K562 (cell line): ENCODE data around the gene PRKAA2. TPM values are rescaled to one million over a fixed set of nuclear protein-coding genes. Genes with fewer than 3 reads are reported as not detected.

ENCODE experiments used
- ATAC-seq: fragments of 200-7000 bp; cut with Tn5 transposase; 3 replicates; pipeline ENCODE4 v1.9.1; 2020; ENCODE audit warnings: moderate library complexity
- BruUV-seq: library from RNA; stranded (reverse); fragments of 400-500 nt; replicated peaks from 2 replicates; lab custom pipeline; 2021; lab: Mats Ljungman, UMichigan
- CTCF ChIA-PET: fragments of 300-600 bp; formaldehyde crosslinking; extraction: SDS; loops from one replicate; lab custom pipeline; 2021; ENCODE audit warnings: low intra/inter-chr PET ratio; lab: Yijun Ruan, JAX
- POLR2A ChIA-PET: fragments of 300-600, 350-650 bp; sonication (Branson Sonifier 250); formaldehyde crosslinking; extraction: SDS; loops from one replicate; lab custom pipeline; 2021; ENCODE audit warnings: antibody characterized with exemption, inconsistent platforms; lab: Yijun Ruan, JAX
- DNase-seq, 4 experiments: peaks; one replicate each; pipeline versions ENCODE4 v3.0.0 to v3.0.0-alpha.2; 2011 to 2018; ENCODE audit warnings: low spot score in 3 of 4, mixed read lengths in 3 of 4; ENCODE audit errors: extremely low read depth in 1 of 4
- FAIRE-seq: peaks from 2 replicates; lab custom pipeline; 2011; peaks lifted over from hg19 to GRCh38; lab: Jason Lieb, UNC
- H2AFZ ChIP-seq: 2 replicates; pipeline ENCODE4 v1.6.0; 2011; ENCODE audit warnings: low read depth, low read length, control low read depth, inconsistent platforms
- H3K27ac ChIP-seq: fragments of 200-600 bp; 3 replicates; pipeline ENCODE4 v1.8.0; 2011; ENCODE audit warnings: low read depth, mild to moderate bottlenecking, control low read depth, inconsistent platforms, low read length, moderate library complexity, mixed read lengths; ENCODE audit errors: extremely low read depth
- H3K27me3 ChIP-seq, 2 experiments: fragments of 300-600 bp in 1 of 2; 2 replicates in 1 of 2; 3 replicates in 1 of 2; pipeline versions ENCODE4 v1.6.0 to v1.8.0; 2011; ENCODE audit warnings: inconsistent platforms in 2 of 2, low read length in 2 of 2, mild to moderate bottlenecking in 1 of 2, mixed read lengths in 1 of 2, moderate library complexity in 1 of 2; ENCODE audit not compliant: control insufficient read depth in 2 of 2, insufficient read depth in 2 of 2
- H3K36me3 ChIP-seq: fragments of 300-600 bp; 3 replicates; pipeline ENCODE4 v1.8.0; 2011; ENCODE audit warnings: mild to moderate bottlenecking, low read length, inconsistent platforms; ENCODE audit not compliant: control insufficient read depth, insufficient read depth
- H3K4me1 ChIP-seq, 2 experiments: fragments of 200-600 bp in 1 of 2; replicated peaks in 1 of 2; 2 replicates in 1 of 2; 3 replicates in 1 of 2; pipeline versions ENCODE4 v1.5.1 to v1.8.0; 2011; ENCODE audit warnings: inconsistent platforms in 2 of 2, low read length in 2 of 2, mild to moderate bottlenecking in 1 of 2, mixed read lengths in 1 of 2, moderate library complexity in 1 of 2; ENCODE audit not compliant: control insufficient read depth in 2 of 2, insufficient read depth in 2 of 2
- H3K4me2 ChIP-seq: 2 replicates; pipeline ENCODE4 v1.6.1; 2011; ENCODE audit warnings: low read length, control low read depth, inconsistent platforms, mixed read lengths; ENCODE audit not compliant: insufficient read depth
- H3K4me3 ChIP-seq: fragments of 200-600 bp; sonication (generic), shearing (Covaris generic); 2 replicates; pipeline ENCODE4 v1.5.1; 2016; ENCODE audit warnings: control low read depth, inconsistent platforms
- H3K79me2 ChIP-seq: fragments of 200-600 bp; 3 replicates; pipeline ENCODE4 v1.8.0; 2011; ENCODE audit warnings: low read length, inconsistent platforms; ENCODE audit not compliant: control insufficient read depth, insufficient read depth
- H3K9ac ChIP-seq, 2 experiments: 2 replicates each; pipeline versions ENCODE4 v1.6.0 to v1.6.1; 2011; ENCODE audit warnings: low read depth in 2 of 2, low read length in 2 of 2, control low read depth in 1 of 2, inconsistent platforms in 1 of 2, mild to moderate bottlenecking in 1 of 2, mixed read lengths in 1 of 2; ENCODE audit not compliant: insufficient read depth in 1 of 2
- H3K9me1 ChIP-seq: one replicate; pipeline ENCODE4 v1.6.0; 2011; ENCODE audit warnings: inconsistent platforms, mild to moderate bottlenecking, low read length, moderate library complexity; ENCODE audit not compliant: control insufficient read depth, insufficient read depth
- H3K9me3 ChIP-seq: replicated peaks from 2 replicates; pipeline ENCODE4 v1.5.1; 2011; ENCODE audit warnings: low read depth, low read length, inconsistent platforms; ENCODE audit not compliant: control insufficient read depth, insufficient read depth
- H4K20me1 ChIP-seq: replicated peaks from 2 replicates; pipeline ENCODE4 v1.6.1; 2011; ENCODE audit warnings: low read length, inconsistent platforms, mixed read lengths; ENCODE audit not compliant: control insufficient read depth, insufficient read depth
- CHD4 ChIP-seq: fragments of 200-600 bp; sonication (generic); IDR thresholded peaks from 3 replicates; pipeline ENCODE4 v1.6.1; 2012; ENCODE audit warnings: low read depth, mild to moderate bottlenecking, mixed read lengths, low read length, inconsistent platforms; ENCODE audit not compliant: insufficient read depth, insufficient replicate concordance, poor library complexity, severe bottlenecking
- RUNX1 ChIP-seq: sonication (generic); IDR thresholded peaks from 2 replicates; pipeline ENCODE4 v1.6.1; 2016; ENCODE audit warnings: antibody characterized with exemption, low read depth
- TARDBP ChIP-seq: fragments of 450-650 bp; IDR thresholded peaks from 2 replicates; pipeline ENCODE4 v1.6.1; 2016
- ZC3H11A ChIP-seq: IDR thresholded peaks from 2 replicates; pipeline ENCODE4 v1.6.1; 2012; ENCODE audit warnings: low read depth, low read length, improper control_type of control experiment
- ZNF217 ChIP-seq: sonication (generic); formaldehyde crosslinking; IDR thresholded peaks from 2 replicates; pipeline ENCODE4 v1.8.0; 2022; ENCODE audit warnings: mild to moderate bottlenecking, missing genetic modification reagents
- ZNF324 ChIP-seq: fragments of 250-450 bp; sonication (Bioruptor Pico); IDR thresholded peaks from 2 replicates; pipeline ENCODE4 v1.4.0; 2020; ENCODE audit warnings: mild to moderate bottlenecking
- WGBS: fragments of 100-300 bp; shearing (Covaris generic); methylation state at CpG from one replicate; pipeline ENCODE4 v1.1.6; 2016; ENCODE audit warnings: low coverage, mixed read lengths; ENCODE audit not compliant: insufficient coverage; ENCODE audit errors: missing lambda C conversion rate; 5-methylcytosine and 5-hydroxymethylcytosine counted together
- in situ Hi-C: fragments of 300-500 bp; cut with MboI; formaldehyde crosslinking; loops from 4 replicates; pipeline ENCODE4 v1.15.0; 2018; ENCODE audit warnings: inconsistent platforms, mixed read lengths
- intact Hi-C: fragments of 100-400 bp; cut with micrococcal nuclease; formaldehyde crosslinking; loops from 2 replicates; pipeline ENCODE4 v1.14.2; 2022
- polyA plus RNA-seq, 8 experiments: library from polyadenylated mRNA; depleted of rRNA in 4 of 8; stranded (reverse) in 5 of 8; unstranded in 3 of 8; fragments of >200 nt; fragmentation: Nextera tagmentation in 2 of 8; fragmentation: Illumina TruSeq in 1 of 8; extraction: Ambion mirVana in 2 of 8; extraction: Trizol in 1 of 8; gene quantifications; 2 replicates each; pipeline versions ENCODE4 v1.2.1 to v1.2.3, GENCODE V29; 2011 to 2014; ENCODE audit warnings: inconsistent platforms in 1 of 8, missing spikeins in 1 of 8
- total RNA-seq, 7 experiments: library from RNA; depleted of rRNA in 6 of 7; stranded (reverse); fragments of >200 nt in 6 of 7; fragmentation: Illumina TruSeq in 2 of 7; extraction: Trizol in 2 of 7; gene quantifications; 2 replicates each; pipeline versions ENCODE4 v1.2.1 to v1.2.3, GENCODE V29; 2011 to 2021; ENCODE audit warnings: low replicate concordance in 1 of 7

Gene PRKAA2
- total and polyA plus RNA-seq, 9 of the 15 experiments (the other 6 are each of a cell fraction or from before 2014, with no cell fraction given), result 0.01 TPM; not detected in 8

DNA sequence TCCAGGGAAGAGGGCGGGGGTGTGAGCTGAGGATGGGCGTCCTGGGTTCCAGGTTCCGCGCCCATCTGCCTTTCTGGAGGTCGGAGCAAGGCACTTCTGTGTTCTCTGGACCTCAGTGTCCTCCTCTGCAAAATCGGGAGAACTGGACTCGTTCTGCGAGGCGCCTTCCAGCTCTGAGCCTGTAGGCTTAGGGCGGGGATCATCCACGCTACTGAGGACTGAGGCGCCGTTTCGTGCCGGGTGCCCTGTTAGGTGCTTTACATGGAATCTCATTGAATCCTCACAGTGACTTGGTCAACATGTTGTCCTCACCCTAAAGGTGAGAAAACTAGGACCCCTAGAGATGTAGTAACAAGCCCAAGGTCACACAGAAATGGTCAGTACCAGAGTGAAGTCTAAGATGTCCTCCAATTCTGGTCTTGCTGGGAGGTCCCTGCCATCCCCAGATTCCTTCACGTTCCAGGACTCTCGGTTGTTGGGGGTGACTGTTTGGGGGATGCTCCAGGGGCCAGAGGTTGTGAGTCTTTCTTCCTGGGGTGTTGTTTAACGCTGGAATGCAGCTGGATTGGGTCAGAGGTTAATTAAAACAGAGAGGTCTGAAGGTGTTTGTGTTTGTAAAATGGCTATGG is 677 bp downstream of the PRKAA2 start:
- H3K79me2 ChIP-seq, result no peaks in the 10 kb centered on the region
- H3K27ac ChIP-seq, result no peak overlapping the region
- no peaks in the 10 kb centered on the region for H3K9me1 ChIP-seq
- no peak overlapping the region for H3K4me2 ChIP-seq
- no peak for TF ChIP-seq ZNF324 (CRISPR knock-in tag)
- H3K9ac ChIP-seq, result no peak overlapping the region
- 4% methylated on average over 18 of the region's 18 CpGs for WGBS
- BruUV-seq, result no TSS peak
- no peak overlapping the region; the same call in 1 of the 2 replicates for H2AFZ ChIP-seq
- DNase-seq (no peak), FAIRE-seq (no peak), ATAC-seq (no peak)
- no peak overlapping the region for H3K4me3 ChIP-seq
- in situ Hi-C loops (no loop called here), intact Hi-C loops (no loop called here)
- H3K36me3 ChIP-seq, result no peaks in the 10 kb centered on the region
- ChIA-PET CTCF (no interaction called here), POLR2A (no interaction called here)
- H4K20me1 ChIP-seq, result no peaks in the 10 kb centered on the region
- peaks cover 0 to 11% of the 10 kb centered on the region in 2 experiments; a peak in 2 of 5 replicates for H3K4me1 ChIP-seq
- no peaks in the 10 kb centered on the region for H3K9me3 ChIP-seq
- peaks cover 5 to 15% of the 10 kb centered on the region in 2 experiments; a peak in 3 of 5 replicates for H3K27me3 ChIP-seq

GRCh38 chr1:56646611-56647010 is 1.5 kb downstream of the PRKAA2 start:
- intact Hi-C loops (no loop called here), in situ Hi-C loops (no loop called here)
- H3K4me3 ChIP-seq, result no peak overlapping the region
- no peaks in the 10 kb centered on the region for H3K36me3 ChIP-seq
- ATAC-seq (no peak), FAIRE-seq (no peak), DNase-seq (no peak)
- H3K27me3 ChIP-seq, result peaks cover 5 to 15% of the 10 kb centered on the region in 2 experiments; a peak in 3 of 5 replicates
- H3K9me3 ChIP-seq, result no peaks in the 10 kb centered on the region
- H3K9ac ChIP-seq, result no peak overlapping the region
- no peaks in the 10 kb centered on the region for H3K9me1 ChIP-seq
- no peak overlapping the region for H2AFZ ChIP-seq
- 0% methylated on average over 3 of the region's 3 CpGs for WGBS
- TF ChIP-seq CHD4 (no peak), ZNF217 (CRISPR knock-in tag) (no peak), ZC3H11A (no peak), RUNX1 (no peak), TARDBP (no peak)
- H3K79me2 ChIP-seq, result no peaks in the 10 kb centered on the region
- H4K20me1 ChIP-seq, result no peaks in the 10 kb centered on the region
- no peak overlapping the region for H3K27ac ChIP-seq
- CTCF ChIA-PET, result no interaction called here
- H3K4me1 ChIP-seq, result peaks cover 0 to 11% of the 10 kb centered on the region in 2 experiments; a peak in 2 of 5 replicates
- POLR2A ChIA-PET, result no interaction called here
- BruUV-seq, result no TSS peak
- H3K4me2 ChIP-seq, result no peak overlapping the region
